GM06990 (cell line): ENCODE data around the gene NAGLU.

Experiments used
- DNase-seq: peaks from one replicate; pipeline ENCODE4 v3.0.0-alpha.2; 2011; ENCODE audit not compliant: insufficient read length; ENCODE audit errors: extremely low read depth
- H3K27me3 ChIP-seq: replicated peaks from 2 replicates; pipeline ENCODE4 v1.6.0; 2011; ENCODE audit warnings: low read length; ENCODE audit not compliant: control insufficient read depth, insufficient read depth
- H3K36me3 ChIP-seq: 2 replicates; pipeline ENCODE4 v1.5.1; 2011; ENCODE audit warnings: low read length; ENCODE audit not compliant: control insufficient read depth, insufficient read depth
- H3K4me3 ChIP-seq: replicated peaks from 2 replicates; pipeline ENCODE4 v1.5.1; 2011; ENCODE audit warnings: low read depth, mild to moderate bottlenecking, control low read depth, low read length
- CTCF ChIP-seq: IDR thresholded peaks from 2 replicates; pipeline ENCODE4 v1.5.1; 2011; ENCODE audit warnings: low read length, control low read depth, mild to moderate bottlenecking, inconsistent platforms; ENCODE audit not compliant: insufficient read depth, poor library complexity, severe bottlenecking

Gene NAGLU

GRCh38 chr17:42502926-42503325, 33.1 kb upstream of the NAGLU start:
- no peak overlapping the region for H3K4me3 ChIP-seq
- no peak for DNase-seq
- H3K27me3 ChIP-seq = no peaks in the 10 kb centered on the region
- H3K36me3 ChIP-seq = peaks cover 15% of the 10 kb centered on the region
- no peak for TF ChIP-seq CTCF

GRCh38 chr17:42507671-42508070, 28.4 kb upstream of the NAGLU start:
- Histone ChIP-seq H3K36me3 (peaks cover 27% of the 10 kb centered on the region), H3K4me3 (no peak overlapping the region), H3K27me3 (no peaks in the 10 kb centered on the region)
- DNase-seq = no peak
- TF ChIP-seq CTCF = no peak

GRCh38 chr17:42508426-42509165, 27.4 kb upstream of the NAGLU start:
- Histone ChIP-seq H3K36me3 (peaks cover 29% of the 10 kb centered on the region), H3K27me3 (no peaks in the 10 kb centered on the region), H3K4me3 (no peak overlapping the region)
- TF ChIP-seq CTCF = no peak
- no peak for DNase-seq

GRCh38 chr17:42509409-42509808, 26.6 kb upstream of the NAGLU start:
- Histone ChIP-seq H3K4me3 (no peak overlapping the region), H3K36me3 (peaks cover 35% of the 10 kb centered on the region), H3K27me3 (no peaks in the 10 kb centered on the region)
- DNase-seq = no peak
- TF ChIP-seq CTCF = no peak

GRCh38 chr17:42509841-42510240, 26.2 kb upstream of the NAGLU start:
- Histone ChIP-seq H3K4me3 (no peak overlapping the region), H3K36me3 (peaks cover 35% of the 10 kb centered on the region), H3K27me3 (no peaks in the 10 kb centered on the region)
- no peak for DNase-seq
- TF ChIP-seq CTCF = no peak

- no peaks in the 10 kb centered on the region for H3K27me3 ChIP-seq
- H3K4me3 ChIP-seq = no peak overlapping the region
- peaks cover 40% of the 10 kb centered on the region for H3K36me3 ChIP-seq
- DNase-seq = no peak
- TF ChIP-seq CTCF = no peak
Observed at GRCh38 chr17:42512246-42512645, 23.8 kb upstream of the NAGLU start.
